Measurements from ENCODE around the gene PRMT2. TPM values are rescaled to one million over a fixed set of nuclear protein-coding genes. Genes with fewer than 3 reads are reported as not detected.

Gene PRMT2
- total and polyA plus RNA-seq, 2 donors from 2014 or later: 82.6 to 100 TPM

DNA sequence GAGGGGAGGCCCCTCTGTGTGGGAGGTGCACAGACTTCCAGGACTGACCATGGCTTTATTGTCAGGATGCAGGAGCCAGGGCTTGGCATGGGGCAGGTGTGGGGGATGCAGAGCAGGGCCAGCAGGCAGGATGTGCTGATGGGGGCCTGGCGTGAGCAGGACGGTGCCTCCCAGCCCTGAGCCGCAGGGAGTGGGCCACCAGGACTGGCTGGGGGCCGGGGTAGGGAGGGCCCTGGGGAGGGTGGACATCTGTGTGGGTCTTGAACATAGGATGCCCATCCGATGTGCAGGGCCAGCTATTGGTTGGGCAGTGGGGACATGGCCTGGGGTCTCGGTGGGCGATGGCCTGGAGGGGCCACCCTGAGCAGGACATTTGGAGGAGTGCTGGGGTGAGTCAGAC lies 15.6 kb downstream of the PRMT2 start:
- no peak for DNase-seq
- H3K4me1 ChIP-seq (ENCODE audit: control insufficient read depth in 2 of 3, insufficient read depth in 2 of 3, low read depth in 1 of 3, low read length in 3 of 3): no peaks in the 10 kb centered on the region
- H3K9ac ChIP-seq (ENCODE audit: low read length in 3 of 3): no peak overlapping the region
- no peak overlapping the region for H3K4me3 ChIP-seq (ENCODE audit: low read length in 3 of 3)
- TF ChIP-seq, protein P1, sequence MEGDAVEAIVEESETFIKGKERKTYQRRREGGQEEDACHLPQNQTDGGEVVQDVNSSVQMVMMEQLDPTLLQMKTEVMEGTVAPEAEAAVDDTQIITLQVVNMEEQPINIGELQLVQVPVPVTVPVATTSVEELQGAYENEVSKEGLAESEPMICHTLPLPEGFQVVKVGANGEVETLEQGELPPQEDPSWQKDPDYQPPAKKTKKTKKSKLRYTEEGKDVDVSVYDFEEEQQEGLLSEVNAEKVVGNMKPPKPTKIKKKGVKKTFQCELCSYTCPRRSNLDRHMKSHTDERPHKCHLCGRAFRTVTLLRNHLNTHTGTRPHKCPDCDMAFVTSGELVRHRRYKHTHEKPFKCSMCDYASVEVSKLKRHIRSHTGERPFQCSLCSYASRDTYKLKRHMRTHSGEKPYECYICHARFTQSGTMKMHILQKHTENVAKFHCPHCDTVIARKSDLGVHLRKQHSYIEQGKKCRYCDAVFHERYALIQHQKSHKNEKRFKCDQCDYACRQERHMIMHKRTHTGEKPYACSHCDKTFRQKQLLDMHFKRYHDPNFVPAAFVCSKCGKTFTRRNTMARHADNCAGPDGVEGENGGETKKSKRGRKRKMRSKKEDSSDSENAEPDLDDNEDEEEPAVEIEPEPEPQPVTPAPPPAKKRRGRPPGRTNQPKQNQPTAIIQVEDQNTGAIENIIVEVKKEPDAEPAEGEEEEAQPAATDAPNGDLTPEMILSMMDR (IDR thresholded peaks at IDR 0.05; ENCODE audit: borderline replicate concordance, extremely low read depth, insufficient read depth): no peak
- H3K9me3 ChIP-seq (ENCODE audit: control insufficient read depth in 2 of 3, insufficient read depth in 1 of 3, low read length in 3 of 3): peaks cover 0 to 14% (median 2%) of the 10 kb centered on the region in 3 donors
- H3K36me3 ChIP-seq (ENCODE audit: control insufficient read depth in 2 of 3, insufficient read depth in 3 of 3, low read length in 3 of 3): peaks cover 4 to 65% (median 45%) of the 10 kb centered on the region in 3 donors
- FAIRE-seq: no peak
- H3K27ac ChIP-seq (ENCODE audit: low read depth in 2 of 2, low read length in 2 of 2): no peak overlapping the region
- H3K27me3 ChIP-seq (ENCODE audit: control insufficient read depth, insufficient read depth, low read length): no peaks in the 10 kb centered on the region
- intact Hi-C loops (cut with DNase I): no loop called here

DNA sequence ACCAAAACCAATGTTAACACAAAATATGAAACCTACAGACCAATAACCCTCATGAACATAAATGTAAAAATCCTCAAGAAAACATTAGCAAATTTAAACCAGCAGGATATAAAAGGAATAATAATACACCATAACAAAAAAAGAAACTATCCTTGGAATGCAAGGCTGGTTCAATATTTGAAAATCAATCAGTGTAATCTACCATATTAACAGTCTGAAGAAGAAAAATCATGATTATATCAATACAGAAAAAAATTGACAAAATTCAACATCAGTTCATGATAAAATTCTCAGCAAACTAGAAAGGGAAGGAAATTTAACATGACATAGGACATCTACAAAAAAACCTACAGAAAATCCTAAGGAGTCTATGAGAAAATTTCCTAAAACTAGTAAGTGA lies 19.8 kb downstream of the PRMT2 start:
- intact Hi-C loops (cut with DNase I): no loop called here

DNA sequence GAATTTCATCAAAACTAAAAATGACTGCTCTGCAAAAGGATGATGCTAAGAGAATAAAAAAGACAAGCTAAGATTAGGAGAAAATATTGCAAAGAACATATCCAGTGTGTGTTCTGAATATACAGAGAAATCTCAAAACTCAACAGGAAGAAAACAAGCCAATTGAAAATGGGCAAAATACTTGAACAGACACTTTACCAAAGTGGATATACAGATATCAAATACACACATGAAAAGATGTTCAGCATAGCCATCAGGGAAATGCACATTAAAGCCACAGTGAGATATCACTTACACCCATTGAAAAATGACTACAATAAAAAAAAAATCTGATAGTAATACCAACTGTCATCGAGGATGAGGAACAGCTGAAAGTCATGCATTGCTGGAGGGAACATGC lies 21.3 kb downstream of the PRMT2 start:
- no peak overlapping the region for H3K9ac ChIP-seq (ENCODE audit: low read length in 3 of 3)
- no peak for DNase-seq
- TF ChIP-seq, protein P1 (IDR thresholded peaks at IDR 0.05; ENCODE audit: borderline replicate concordance, extremely low read depth, insufficient read depth): no peak
- no peak overlapping the region for H3K27ac ChIP-seq (ENCODE audit: low read depth in 2 of 2, low read length in 2 of 2)
- peaks cover 0 to 14% (median 2%) of the 10 kb centered on the region in 3 donors for H3K9me3 ChIP-seq (ENCODE audit: control insufficient read depth in 2 of 3, insufficient read depth in 1 of 3, low read length in 3 of 3)
- no peak overlapping the region for H3K4me3 ChIP-seq (ENCODE audit: low read length in 3 of 3)
- no peak for FAIRE-seq
- intact Hi-C loops (cut with DNase I): no loop called here
- no peaks in the 10 kb centered on the region for H3K4me1 ChIP-seq (ENCODE audit: control insufficient read depth in 2 of 3, insufficient read depth in 2 of 3, low read depth in 1 of 3, low read length in 3 of 3)
- peaks cover 4 to 29% (median 19%) of the 10 kb centered on the region in 3 donors for H3K36me3 ChIP-seq (ENCODE audit: control insufficient read depth in 2 of 3, insufficient read depth in 3 of 3, low read length in 3 of 3)
- H3K27me3 ChIP-seq (ENCODE audit: control insufficient read depth, insufficient read depth, low read length): no peaks in the 10 kb centered on the region

More for the DNA sequence above, 19.8 kb downstream of the PRMT2 start:
- Histone ChIP-seq H3K27ac (ENCODE audit: low read depth in 2 of 2, low read length in 2 of 2) (no peak overlapping the region), H3K4me3 (ENCODE audit: low read length in 3 of 3) (no peak overlapping the region), H3K36me3 (ENCODE audit: control insufficient read depth in 2 of 3, insufficient read depth in 3 of 3, low read length in 3 of 3) (peaks cover 4 to 40% (median 28%) of the 10 kb centered on the region in 3 donors), H3K9me3 (ENCODE audit: control insufficient read depth in 2 of 3, insufficient read depth in 1 of 3, low read length in 3 of 3) (peaks cover 0 to 14% (median 2%) of the 10 kb centered on the region in 3 donors), H3K4me1 (ENCODE audit: control insufficient read depth in 2 of 3, insufficient read depth in 2 of 3, low read depth in 1 of 3, low read length in 3 of 3) (no peaks in the 10 kb centered on the region), H3K9ac (ENCODE audit: low read length in 3 of 3) (no peak overlapping the region), H3K27me3 (ENCODE audit: control insufficient read depth, insufficient read depth, low read length) (no peaks in the 10 kb centered on the region)
- FAIRE-seq (no peak), DNase-seq (no peak)
- TF ChIP-seq, protein P1 (IDR thresholded peaks at IDR 0.05; ENCODE audit: borderline replicate concordance, extremely low read depth, insufficient read depth): no peak

DNA sequence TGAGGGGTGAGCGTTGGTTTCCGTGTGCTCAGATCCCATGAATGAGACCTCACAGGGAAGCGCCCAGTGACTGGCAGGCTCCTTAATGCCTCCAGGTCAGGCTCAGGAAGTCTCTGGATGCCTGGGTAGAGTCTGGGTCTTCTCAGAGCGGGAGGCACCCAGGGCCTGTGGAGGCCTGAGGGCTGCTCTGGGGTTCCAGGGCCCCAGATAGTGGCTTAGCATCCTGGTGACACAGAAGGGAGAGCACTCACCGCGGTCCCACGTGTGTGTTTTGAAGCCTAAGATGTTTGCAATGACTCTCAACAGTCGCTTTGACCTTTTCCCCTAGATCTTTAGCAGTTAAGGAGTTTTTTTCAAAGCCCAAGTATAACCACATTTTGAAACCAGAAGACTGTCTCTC lies 25.0 kb downstream of the PRMT2 start:
- Histone ChIP-seq H3K9ac (ENCODE audit: low read length in 3 of 3) (no peak overlapping the region), H3K36me3 (ENCODE audit: control insufficient read depth in 2 of 3, insufficient read depth in 3 of 3, low read length in 3 of 3) (peaks cover 2 to 13% (median 5%) of the 10 kb centered on the region in 3 donors), H3K9me3 (ENCODE audit: control insufficient read depth in 2 of 3, insufficient read depth in 1 of 3, low read length in 3 of 3) (peaks cover 0 to 3% (median 0%) of the 10 kb centered on the region in 3 donors), H3K27me3 (ENCODE audit: control insufficient read depth, insufficient read depth, low read length) (no peaks in the 10 kb centered on the region), H3K27ac (ENCODE audit: low read depth in 2 of 2, low read length in 2 of 2) (no peak overlapping the region), H3K4me1 (ENCODE audit: control insufficient read depth in 2 of 3, insufficient read depth in 2 of 3, low read depth in 1 of 3, low read length in 3 of 3) (no peaks in the 10 kb centered on the region), H3K4me3 (ENCODE audit: low read length in 3 of 3) (no peak overlapping the region)
- intact Hi-C loops (cut with DNase I): no loop called here
- DNase-seq (no peak), FAIRE-seq (no peak)
- TF ChIP-seq, protein P1 (IDR thresholded peaks at IDR 0.05; ENCODE audit: borderline replicate concordance, extremely low read depth, insufficient read depth): no peak
